Germinal center (tissue), 1 donor: ENCODE results near the gene SAMD7.
A peak's percentile ranks its signal among the peaks of the same experiment; 100 is the strongest.

Experiments
- DNase-seq: peaks from one replicate; pipeline ENCODE4 v3.0.0; 2012; ENCODE audit warnings: mixed read lengths, low spot score

Gene SAMD7

GRCh38 chr3:169911272-169911671 is at the start of gene SAMD7:
Gene SAMD7, plus strand, starts transcription at chr3:169911572. Its CDS starts 7,927 bp downstream, at chr3:169919499.
- no peak for DNase-seq

- DNase-seq: no peak
Measured at GRCh38 chr3:169861871-169862270, 49.5 kb upstream of the SAMD7 start.

- DNase-seq: peak; percentile 67
Measured at GRCh38 chr3:169863458-169863899, 47.9 kb upstream of the SAMD7 start.

- DNase-seq: no peak
Measured at GRCh38 chr3:169864270-169864669, 47.1 kb upstream of the SAMD7 start.

- DNase-seq: peak; percentile 61
Measured at GRCh38 chr3:169865176-169865767, 46.1 kb upstream of the SAMD7 start.

GRCh38 chr3:169867584-169868210 is 43.7 kb upstream of the SAMD7 start:
- DNase-seq: no peak

- no peak for DNase-seq
Measured at GRCh38 chr3:169868369-169868768, 43.0 kb upstream of the SAMD7 start.

GRCh38 chr3:169869484-169870220 is 41.7 kb upstream of the SAMD7 start, which contains the start of gene LRRC31:
Gene LRRC31, minus strand, starts transcription at chr3:169869935. Its CDS starts 128 bp downstream, at chr3:169869807.
- DNase-seq: no peak

GRCh38 chr3:169871129-169871886 is 40.1 kb upstream of the SAMD7 start:
- DNase-seq: no peak

- no peak for DNase-seq
Measured at GRCh38 chr3:169879013-169879557, 32.3 kb upstream of the SAMD7 start.

GRCh38 chr3:169879845-169880575 is 31.4 kb upstream of the SAMD7 start:
- DNase-seq: no peak

GRCh38 chr3:169880576-169881250 is 30.7 kb upstream of the SAMD7 start:
- peak; percentile 40 for DNase-seq

GRCh38 chr3:169886671-169887070 is 24.7 kb upstream of the SAMD7 start:
- no peak for DNase-seq

- DNase-seq: no peak
Measured at GRCh38 chr3:169891886-169892285, 19.5 kb upstream of the SAMD7 start.

- no peak for DNase-seq
Measured at GRCh38 chr3:169894110-169894509, 17.3 kb upstream of the SAMD7 start.

GRCh38 chr3:169895072-169895471 is 16.3 kb upstream of the SAMD7 start:
- DNase-seq: no peak

- no peak for DNase-seq
Measured at GRCh38 chr3:169897284-169897683, 14.1 kb upstream of the SAMD7 start.

GRCh38 chr3:169901453-169901852 is 9.9 kb upstream of the SAMD7 start:
- no peak for DNase-seq

- DNase-seq: no peak
Measured at GRCh38 chr3:169905404-169905803, 6.0 kb upstream of the SAMD7 start.

- no peak for DNase-seq
Measured at GRCh38 chr3:169907476-169907875, 3.9 kb upstream of the SAMD7 start.

- DNase-seq: no peak
Measured at GRCh38 chr3:169907944-169908343, 3.4 kb upstream of the SAMD7 start.
